SK-N-MC (cell line): Measurements from ENCODE around the gene FILIP1.

Source experiments
- EZH2 ChIP-seq: fragments of 200-600 bp; sonication (generic); IDR thresholded peaks from one replicate; pipeline ENCODE4 v1.6.1; 2017; ENCODE audit warnings: antibody characterized with exemption
- POLR2AphosphoS5 ChIP-seq: IDR thresholded peaks from 2 replicates; pipeline ENCODE4 v1.6.1; 2012; ENCODE audit warnings: mild to moderate bottlenecking, low read depth, low read length, borderline replicate concordance

- TF ChIP-seq POLR2AphosphoS5 (no peak), EZH2 (no peak)
Measured at GRCh38 chr6:75268988-75269354, 224.6 kb downstream of the FILIP1 start.
